Measurements from ENCODE around the gene SRGAP1.

GRCh38 chr12:64160711-64161060 is 316.2 kb downstream of the SRGAP1 start:
- TF ChIP-seq CTCF (IDR thresholded peaks at IDR 0.05) (no peak), POLR2AphosphoS5 (IDR thresholded peaks at IDR 0.05) (no peak)
